Mesenchymal stem cell (in vitro differentiated cells and primary cell): ENCODE measurements around the gene NFIX.

Experiments used
- DNase-seq: peaks from one replicate; pipeline ENCODE4 v3.0.0-alpha.2; 2013
- H2AFZ ChIP-seq: one replicate; pipeline ENCODE4 v1.6.1; 2013; ENCODE audit warnings: low read depth, mild to moderate bottlenecking, control low read depth, inconsistent platforms, low read length, moderate library complexity
- H2AK5ac ChIP-seq: 2 replicates; pipeline ENCODE4 v1.6.1; 2013; ENCODE audit warnings: low read length, moderate library complexity, mild to moderate bottlenecking, inconsistent platforms; ENCODE audit not compliant: severe bottlenecking
- H2BK120ac ChIP-seq: one replicate; pipeline ENCODE4 v1.6.1; 2013; ENCODE audit warnings: low read depth, mild to moderate bottlenecking, inconsistent platforms, low read length, moderate library complexity
- H2BK12ac ChIP-seq, 2 experiments: one replicate each; pipeline ENCODE4 v1.6.1; 2013; ENCODE audit warnings: inconsistent platforms in 2 of 2, low read length in 2 of 2, mild to moderate bottlenecking in 2 of 2, moderate library complexity in 2 of 2, control low read depth in 1 of 2
- H2BK15ac ChIP-seq: one replicate; pipeline ENCODE4 v1.6.1; 2013; ENCODE audit warnings: mild to moderate bottlenecking, low read depth, inconsistent platforms; ENCODE audit not compliant: poor library complexity, severe bottlenecking
- H2BK5ac ChIP-seq: 2 replicates; pipeline ENCODE4 v1.6.1; 2013; ENCODE audit warnings: low read depth, mild to moderate bottlenecking, low read length, control low read depth, inconsistent platforms; ENCODE audit not compliant: poor library complexity, severe bottlenecking
- H3K14ac ChIP-seq, 2 experiments: one replicate each; pipeline ENCODE4 v1.6.1; 2013; ENCODE audit warnings: inconsistent platforms in 2 of 2, low read length in 2 of 2, control low read depth in 1 of 2, mild to moderate bottlenecking in 1 of 2, moderate library complexity in 1 of 2
- H3K18ac ChIP-seq, 2 experiments: one replicate each; pipeline ENCODE4 v1.6.1; 2013; ENCODE audit warnings: inconsistent platforms in 2 of 2, low read length in 2 of 2, control low read depth in 1 of 2, low read depth in 1 of 2, mild to moderate bottlenecking in 1 of 2
- H3K23ac ChIP-seq, 2 experiments: one replicate each; pipeline ENCODE4 v1.6.1; 2013; ENCODE audit warnings: inconsistent platforms in 2 of 2, low read length in 2 of 2, mild to moderate bottlenecking in 2 of 2, moderate library complexity in 2 of 2, control low read depth in 1 of 2
- H3K27ac ChIP-seq: 2 replicates; pipeline ENCODE4 v1.5.1; 2013; ENCODE audit warnings: mild to moderate bottlenecking, moderate library complexity, low read length, control low read depth, inconsistent platforms; ENCODE audit not compliant: poor library complexity, severe bottlenecking
- H3K27me3 ChIP-seq, 2 experiments: 2 replicates each; pipeline versions ENCODE4 v1.6.1 to v1.7.0; 2013; ENCODE audit warnings: low read length in 2 of 2, mild to moderate bottlenecking in 2 of 2, moderate library complexity in 2 of 2, control low read depth in 1 of 2, inconsistent platforms in 1 of 2; ENCODE audit not compliant: control insufficient read depth in 1 of 2, insufficient read depth in 1 of 2
- H3K36me3 ChIP-seq, 2 experiments: 2 replicates each; pipeline versions ENCODE4 v1.6.1 to v1.7.0; 2013; ENCODE audit warnings: low read length in 2 of 2, control low read depth in 1 of 2, inconsistent platforms in 1 of 2, low read depth in 1 of 2, mild to moderate bottlenecking in 1 of 2; ENCODE audit not compliant: insufficient read depth in 2 of 2, control insufficient read depth in 1 of 2
- H3K4ac ChIP-seq, 2 experiments: one replicate each; pipeline ENCODE4 v1.6.1; 2013; ENCODE audit warnings: inconsistent platforms in 2 of 2, low read length in 2 of 2, mild to moderate bottlenecking in 2 of 2, moderate library complexity in 2 of 2, control low read depth in 1 of 2, low read depth in 1 of 2
- H3K4me1 ChIP-seq: 2 replicates; pipeline ENCODE4 v1.6.1; 2013; ENCODE audit warnings: low read depth, low read length, control low read depth; ENCODE audit not compliant: control insufficient read depth, insufficient read depth
- H3K4me2 ChIP-seq: 2 replicates; pipeline ENCODE4 v1.6.1; 2013; ENCODE audit warnings: low read length, mild to moderate bottlenecking, inconsistent platforms; ENCODE audit not compliant: poor library complexity, severe bottlenecking
- H3K4me3 ChIP-seq, 2 experiments: 2 replicates each; pipeline versions ENCODE4 v1.5.1 to v1.7.0; 2013; ENCODE audit warnings: low read length in 2 of 2, mild to moderate bottlenecking in 2 of 2, control low read depth in 1 of 2, low read depth in 1 of 2; ENCODE audit not compliant: insufficient read depth in 1 of 2
- H3K79me1 ChIP-seq: replicated peaks from 2 replicates; pipeline ENCODE4 v1.6.1; 2013; ENCODE audit warnings: mild to moderate bottlenecking, control low read depth, low read length, inconsistent platforms; ENCODE audit not compliant: poor library complexity, severe bottlenecking
- H3K9ac ChIP-seq: 2 replicates; pipeline ENCODE4 v1.7.0; 2013; ENCODE audit warnings: mild to moderate bottlenecking, low read length, moderate library complexity
- H3K9me3 ChIP-seq: 2 replicates; pipeline ENCODE4 v1.7.0; 2013; ENCODE audit warnings: mild to moderate bottlenecking, low read length; ENCODE audit not compliant: control insufficient read depth
- H4K8ac ChIP-seq: one replicate; pipeline ENCODE4 v1.6.1; 2013; ENCODE audit warnings: inconsistent platforms, mild to moderate bottlenecking, low read length, moderate library complexity
- H4K91ac ChIP-seq: one replicate; pipeline ENCODE4 v1.6.1; 2013; ENCODE audit warnings: mild to moderate bottlenecking, low read length, inconsistent platforms
- WGBS: methylation state at CpG from one replicate; pipeline ENCODE4 v1.1.7; 2013; ENCODE audit warnings: mixed read lengths; 5-methylcytosine and 5-hydroxymethylcytosine counted together

NFIX gene

GRCh38 chr19:13023656-13024055, 28.4 kb downstream of the NFIX start:
- no peak overlapping the region for H4K8ac ChIP-seq
- H3K4ac ChIP-seq = no peak overlapping the region
- H3K18ac ChIP-seq = no peak overlapping the region
- H2BK12ac ChIP-seq = no peak overlapping the region
- peak overlapping the region in 1 of 2 experiments; percentile 97 for H3K4me3 ChIP-seq
- H2BK15ac ChIP-seq = no peak overlapping the region
- H3K79me1 ChIP-seq = no peaks in the 10 kb centered on the region
- peaks cover 20% of the 10 kb centered on the region for H3K4me1 ChIP-seq
- H3K36me3 ChIP-seq = peaks cover 0 to 28% of the 10 kb centered on the region in 2 experiments
- H3K9ac ChIP-seq = peak overlapping the region; percentile 99
- no peak overlapping the region for H4K91ac ChIP-seq
- no CpG with 5 or more reads among the region's 8 CpGs for WGBS
- H3K27ac ChIP-seq = no peak overlapping the region
- no peak overlapping the region for H2AFZ ChIP-seq
- H2BK120ac ChIP-seq = no peak overlapping the region
- no peak overlapping the region for H2BK5ac ChIP-seq
- no peak overlapping the region for H3K4me2 ChIP-seq
- no peak overlapping the region for H3K23ac ChIP-seq
- DNase-seq = no peak
- H3K9me3 ChIP-seq = no peaks in the 10 kb centered on the region
- H2AK5ac ChIP-seq = no peak overlapping the region
- H3K27me3 ChIP-seq = peaks cover 0 to 79% of the 10 kb centered on the region in 2 experiments
- H3K14ac ChIP-seq = no peak overlapping the region

GRCh38 chr19:13024126-13024950, 29.1 kb downstream of the NFIX start:
- H2BK12ac ChIP-seq = peak overlapping the region in 1 of 2 experiments; percentile 11
- peak overlapping the region in 1 of 2 experiments; percentile 75 for H3K23ac ChIP-seq
- H4K8ac ChIP-seq = no peak overlapping the region
- peak overlapping the region in 1 of 2 experiments; percentile 54 for H3K18ac ChIP-seq
- H2AK5ac ChIP-seq = no peak overlapping the region
- H2BK15ac ChIP-seq = no peak overlapping the region
- peak overlapping the region; percentile 99 for H3K9ac ChIP-seq
- H2AFZ ChIP-seq = no peak overlapping the region
- H3K4me1 ChIP-seq = peaks cover 20% of the 10 kb centered on the region
- H2BK5ac ChIP-seq = no peak overlapping the region
- WGBS = 6% methylated on average over 33 of the region's 37 CpGs
- no peaks in the 10 kb centered on the region for H3K79me1 ChIP-seq
- no peak overlapping the region for H3K27ac ChIP-seq
- no peak overlapping the region for H2BK120ac ChIP-seq
- no peak overlapping the region for H3K4ac ChIP-seq
- peak overlapping the region in 1 of 2 experiments; percentile 2 for H3K14ac ChIP-seq
- peaks cover 0 to 35% of the 10 kb centered on the region in 2 experiments for H3K36me3 ChIP-seq
- peaks cover 0 to 82% of the 10 kb centered on the region in 2 experiments for H3K27me3 ChIP-seq
- H3K4me3 ChIP-seq = peak overlapping the region in 1 of 2 experiments; percentile 97
- DNase-seq = peak; percentile 25
- H3K9me3 ChIP-seq = no peaks in the 10 kb centered on the region
- no peak overlapping the region for H4K91ac ChIP-seq
- H3K4me2 ChIP-seq = peak overlapping the region; percentile 41

- 8% methylated on average over 48 of the region's 48 CpGs for WGBS
- Histone ChIP-seq H3K4me1 (peaks cover 20% of the 10 kb centered on the region), H3K27me3 (peaks cover 0 to 85% of the 10 kb centered on the region in 2 experiments), H3K14ac (no peak overlapping the region), H2BK120ac (no peak overlapping the region), H2AFZ (no peak overlapping the region), H4K91ac (no peak overlapping the region), H3K9ac (peak overlapping the region; percentile 99), H4K8ac (no peak overlapping the region), H2BK12ac (no peak overlapping the region), H3K9me3 (no peaks in the 10 kb centered on the region), H2BK5ac (no peak overlapping the region), H2BK15ac (no peak overlapping the region), H3K23ac (peak overlapping the region in 1 of 2 experiments; percentile 75), H3K27ac (no peak overlapping the region), H3K4ac (no peak overlapping the region), H3K36me3 (peaks cover 0 to 43% of the 10 kb centered on the region in 2 experiments), H3K79me1 (no peaks in the 10 kb centered on the region), H3K4me3 (peak overlapping the region in 1 of 2 experiments; percentile 97), H3K18ac (no peak overlapping the region), H3K4me2 (peak overlapping the region; percentile 8), H2AK5ac (no peak overlapping the region)
- no peak for DNase-seq
Observed at GRCh38 chr19:13024951-13025697, 29.8 kb downstream of the NFIX start.
